ENCODE measurements around the gene PIPOX. TPM values are rescaled to one million over a fixed set of nuclear protein-coding genes. Genes with fewer than 3 reads are reported as not detected.

Gene PIPOX
- total and polyA plus RNA-seq, 2 donors = 0.96 to 1.3 TPM

GRCh38 chr17:29032013-29032856 lies 10.7 kb upstream of the PIPOX start:
- Histone ChIP-seq H3K27me3 (ENCODE audit: control insufficient read depth in 2 of 2, insufficient read depth in 1 of 2, low read length in 1 of 2) (peaks cover 0 to 66% of the 10 kb centered on the region in 2 donors), H3K36me3 (ENCODE audit: control insufficient read depth in 2 of 2, insufficient read depth in 2 of 2, low read length in 1 of 2) (no peaks in the 10 kb centered on the region), H3K27ac (ENCODE audit: low read depth in 1 of 2, low read length in 1 of 2) (no peak overlapping the region), H3K4me3 (ENCODE audit: low read length in 2 of 2) (no peak overlapping the region), H3K9me3 (ENCODE audit: control insufficient read depth in 2 of 2, insufficient read depth in 1 of 2, low read length in 1 of 2) (no peaks in the 10 kb centered on the region), H3K4me1 (ENCODE audit: control insufficient read depth in 2 of 2, insufficient read depth in 2 of 2, low read length in 2 of 2) (no peaks in the 10 kb centered on the region)
- WGBS = 38% methylated on average over 11 of the region's 11 CpGs
- DNase-seq (ENCODE audit: low read depth in 6 of 9, low spot score in 9 of 9) = no peak

DNA sequence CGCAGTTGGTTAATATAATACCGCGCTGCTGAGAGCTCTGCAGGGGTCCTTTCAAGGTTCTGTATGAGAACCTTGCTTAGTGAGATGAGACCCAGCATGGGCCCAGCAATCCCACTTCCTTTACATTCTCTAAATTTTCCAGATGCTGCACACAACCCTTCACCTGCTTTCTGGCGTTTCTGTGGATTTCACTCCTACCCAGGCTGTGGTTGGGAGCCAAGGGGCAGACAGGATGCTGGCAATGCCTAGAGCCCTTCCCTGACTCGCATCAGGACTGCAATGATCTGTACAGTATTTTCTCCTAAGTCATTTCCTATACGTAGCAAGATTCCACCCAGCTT lies 10.1 kb upstream of the PIPOX start:
- 41% methylated on average over 6 of the region's 6 CpGs for WGBS
- DNase-seq (ENCODE audit: low read depth in 6 of 9, low spot score in 9 of 9) = no peak
- no peak overlapping the region for H3K4me3 ChIP-seq (ENCODE audit: low read length in 2 of 2)
- H3K36me3 ChIP-seq (ENCODE audit: control insufficient read depth in 2 of 2, insufficient read depth in 2 of 2, low read length in 1 of 2) = no peaks in the 10 kb centered on the region
- H3K4me1 ChIP-seq (ENCODE audit: control insufficient read depth in 2 of 2, insufficient read depth in 2 of 2, low read length in 2 of 2) = no peaks in the 10 kb centered on the region
- H3K27ac ChIP-seq (ENCODE audit: low read depth in 1 of 2, low read length in 1 of 2) = no peak overlapping the region
- H3K9me3 ChIP-seq (ENCODE audit: control insufficient read depth in 2 of 2, insufficient read depth in 1 of 2, low read length in 1 of 2) = no peaks in the 10 kb centered on the region
- peaks cover 0 to 66% of the 10 kb centered on the region in 2 donors for H3K27me3 ChIP-seq (ENCODE audit: control insufficient read depth in 2 of 2, insufficient read depth in 1 of 2, low read length in 1 of 2)

DNA sequence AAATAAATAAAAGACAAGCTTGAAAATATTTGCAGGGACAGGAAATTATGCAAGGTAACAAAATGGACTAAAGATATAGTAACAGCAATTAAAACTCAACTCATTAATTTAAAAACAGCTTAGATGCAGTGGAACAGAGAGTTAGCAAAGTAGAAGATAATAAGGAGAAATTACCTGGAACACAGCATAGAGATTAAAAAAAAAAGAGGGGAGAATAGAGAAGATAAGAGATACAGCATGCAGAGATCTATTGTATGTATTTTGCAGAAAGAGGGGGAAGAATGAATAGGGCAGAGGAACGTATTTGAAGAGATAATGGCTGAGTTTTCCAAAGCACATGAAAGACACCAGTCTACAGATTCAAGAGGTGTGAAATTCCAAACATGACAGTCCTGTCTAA lies 8.4 kb upstream of the PIPOX start:
- H3K27me3 ChIP-seq (ENCODE audit: control insufficient read depth in 2 of 2, insufficient read depth in 1 of 2, low read length in 1 of 2) = peaks cover 0 to 68% of the 10 kb centered on the region in 2 donors
- H3K36me3 ChIP-seq (ENCODE audit: control insufficient read depth in 2 of 2, insufficient read depth in 2 of 2, low read length in 1 of 2) = no peaks in the 10 kb centered on the region
- no peaks in the 10 kb centered on the region for H3K4me1 ChIP-seq (ENCODE audit: control insufficient read depth in 2 of 2, insufficient read depth in 2 of 2, low read length in 2 of 2)
- WGBS = 67% methylated on average over 1 of the region's 1 CpG
- H3K27ac ChIP-seq (ENCODE audit: low read depth in 1 of 2, low read length in 1 of 2) = no peak overlapping the region
- no peak for DNase-seq (ENCODE audit: low read depth in 6 of 9, low spot score in 9 of 9)
- H3K9me3 ChIP-seq (ENCODE audit: control insufficient read depth in 2 of 2, insufficient read depth in 1 of 2, low read length in 1 of 2) = no peaks in the 10 kb centered on the region
- no peak overlapping the region for H3K4me3 ChIP-seq (ENCODE audit: low read length in 2 of 2)

DNA sequence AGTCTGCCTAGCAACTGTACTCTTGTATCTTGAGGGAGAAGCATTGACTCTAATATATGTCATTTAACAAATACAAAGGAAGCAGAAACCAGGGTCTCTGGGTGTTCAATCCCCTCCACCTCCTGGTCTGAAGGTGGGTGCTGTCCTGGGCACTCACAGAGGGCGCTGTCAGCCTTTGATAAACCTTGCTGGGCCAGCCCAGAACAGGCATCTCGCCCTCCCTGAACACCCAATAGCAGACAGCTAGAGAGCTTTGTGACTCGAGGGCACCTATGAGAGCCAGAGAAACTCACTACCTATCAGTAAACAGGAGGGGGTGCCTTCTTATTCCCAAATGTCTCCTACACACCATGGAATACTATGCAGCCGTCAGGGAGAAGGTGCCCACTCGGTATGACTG lies 6.4 kb upstream of the PIPOX start:
- H3K4me3 ChIP-seq (ENCODE audit: low read length in 2 of 2) = no peak overlapping the region
- H3K4me1 ChIP-seq (ENCODE audit: control insufficient read depth in 2 of 2, insufficient read depth in 2 of 2, low read length in 2 of 2) = no peaks in the 10 kb centered on the region
- H3K27me3 ChIP-seq (ENCODE audit: control insufficient read depth in 2 of 2, insufficient read depth in 1 of 2, low read length in 1 of 2) = peaks cover 0 to 54% of the 10 kb centered on the region in 2 donors
- no peaks in the 10 kb centered on the region for H3K36me3 ChIP-seq (ENCODE audit: control insufficient read depth in 2 of 2, insufficient read depth in 2 of 2, low read length in 1 of 2)
- no peak for DNase-seq (ENCODE audit: low read depth in 6 of 9, low spot score in 9 of 9)
- no peaks in the 10 kb centered on the region for H3K9me3 ChIP-seq (ENCODE audit: control insufficient read depth in 2 of 2, insufficient read depth in 1 of 2, low read length in 1 of 2)
- 84% methylated on average over 5 of the region's 5 CpGs for WGBS
- no peak overlapping the region for H3K27ac ChIP-seq (ENCODE audit: low read depth in 1 of 2, low read length in 1 of 2)

DNA sequence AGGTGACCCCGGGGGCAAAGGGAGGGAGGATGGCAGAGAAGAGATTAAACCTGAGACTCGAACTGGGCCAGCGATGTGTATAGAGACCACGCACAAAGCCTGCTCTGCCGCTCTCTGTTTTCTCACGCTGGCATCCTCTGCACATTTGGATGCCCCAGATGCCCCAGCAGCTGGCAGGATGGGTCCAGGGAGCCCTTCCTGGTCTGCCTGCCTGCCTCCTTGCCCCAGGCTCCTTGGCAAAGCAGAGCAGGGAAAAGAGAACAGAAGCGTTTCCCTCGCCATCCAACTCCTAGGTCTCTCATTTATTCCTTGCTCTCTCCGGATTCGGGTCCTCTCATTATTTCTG lies 5.2 kb upstream of the PIPOX start:
- DNase-seq (ENCODE audit: low read depth in 6 of 9, low spot score in 9 of 9) = no peak
- no peak overlapping the region for H3K4me3 ChIP-seq (ENCODE audit: low read length in 2 of 2)

GRCh38 chr17:29038085-29038795 lies 4.7 kb upstream of the PIPOX start:
- Histone ChIP-seq H3K27ac (ENCODE audit: low read depth in 1 of 2, low read length in 1 of 2) (no peak overlapping the region), H3K4me3 (ENCODE audit: low read length in 2 of 2) (no peak overlapping the region), H3K36me3 (ENCODE audit: control insufficient read depth in 2 of 2, insufficient read depth in 2 of 2, low read length in 1 of 2) (no peaks in the 10 kb centered on the region), H3K9me3 (ENCODE audit: control insufficient read depth in 2 of 2, insufficient read depth in 1 of 2, low read length in 1 of 2) (no peaks in the 10 kb centered on the region), H3K4me1 (ENCODE audit: control insufficient read depth in 2 of 2, insufficient read depth in 2 of 2, low read length in 2 of 2) (peaks cover 0 to 10% of the 10 kb centered on the region in 2 donors), H3K27me3 (ENCODE audit: control insufficient read depth in 2 of 2, insufficient read depth in 1 of 2, low read length in 1 of 2) (peaks cover 0 to 43% of the 10 kb centered on the region in 2 donors)
- whole genome bisulfite sequencing = 46% methylated on average over 15 of the region's 15 CpGs
- DNase-seq (ENCODE audit: low read depth in 6 of 9, low spot score in 9 of 9) = no peak

More for the DNA sequence above, 5.2 kb upstream of the PIPOX start:
- no peaks in the 10 kb centered on the region for H3K36me3 ChIP-seq (ENCODE audit: control insufficient read depth in 2 of 2, insufficient read depth in 2 of 2, low read length in 1 of 2)
- H3K4me1 ChIP-seq (ENCODE audit: control insufficient read depth in 2 of 2, insufficient read depth in 2 of 2, low read length in 2 of 2) = peaks cover 0 to 5% of the 10 kb centered on the region in 2 donors
- H3K27ac ChIP-seq (ENCODE audit: low read depth in 1 of 2, low read length in 1 of 2) = no peak overlapping the region
- H3K27me3 ChIP-seq (ENCODE audit: control insufficient read depth in 2 of 2, insufficient read depth in 1 of 2, low read length in 1 of 2) = peaks cover 0 to 45% of the 10 kb centered on the region in 2 donors
- no peaks in the 10 kb centered on the region for H3K9me3 ChIP-seq (ENCODE audit: control insufficient read depth in 2 of 2, insufficient read depth in 1 of 2, low read length in 1 of 2)
- 85% methylated on average over 10 of the region's 10 CpGs for WGBS

DNA sequence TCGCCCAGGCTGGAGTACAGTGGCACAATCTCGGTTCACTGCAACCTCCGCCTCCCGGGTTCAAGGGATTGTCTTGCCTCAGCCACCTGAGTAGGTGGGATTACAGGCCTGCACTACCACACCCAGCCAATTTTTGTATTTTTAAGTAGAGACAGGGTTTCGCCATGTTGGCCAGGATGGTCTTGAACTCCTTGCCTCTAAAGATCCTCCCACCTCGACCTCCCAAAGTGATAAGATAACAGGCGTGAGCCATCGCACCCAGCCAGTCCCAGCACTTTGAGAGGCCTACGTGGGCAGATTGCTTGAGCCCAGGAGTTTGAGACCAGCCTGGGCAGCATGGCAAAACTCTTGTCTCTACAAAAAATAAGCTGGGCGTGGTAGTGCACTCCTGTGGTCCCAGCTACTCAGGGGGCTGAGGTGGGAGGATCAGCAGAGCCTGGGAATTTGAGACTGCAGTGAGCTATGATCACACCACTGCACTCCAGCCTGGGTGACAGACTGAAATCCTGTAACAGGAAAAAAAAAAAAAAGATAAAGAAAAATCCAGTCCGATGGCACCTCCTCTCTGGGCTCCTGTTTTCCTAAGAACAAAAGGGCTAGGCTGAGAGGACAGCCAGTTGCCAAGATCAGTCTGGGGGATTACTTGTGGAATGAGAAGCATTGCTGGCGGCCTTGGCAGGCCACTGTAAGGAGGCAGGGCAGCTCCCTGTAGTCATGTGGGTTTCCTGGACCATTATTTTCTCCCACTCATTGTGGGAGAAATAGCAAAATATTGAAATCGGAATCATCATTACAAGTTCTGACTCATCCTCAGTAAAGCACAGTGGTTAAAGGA lies 3.0 kb upstream of the PIPOX start:
- no peak overlapping the region for H3K27ac ChIP-seq (ENCODE audit: low read depth in 1 of 2, low read length in 1 of 2)
- peaks cover 0 to 10% of the 10 kb centered on the region in 2 donors for H3K4me1 ChIP-seq (ENCODE audit: control insufficient read depth in 2 of 2, insufficient read depth in 2 of 2, low read length in 2 of 2)
- H3K27me3 ChIP-seq (ENCODE audit: control insufficient read depth in 2 of 2, insufficient read depth in 1 of 2, low read length in 1 of 2) = peaks cover 0 to 34% of the 10 kb centered on the region in 2 donors
- H3K36me3 ChIP-seq (ENCODE audit: control insufficient read depth in 2 of 2, insufficient read depth in 2 of 2, low read length in 1 of 2) = no peaks in the 10 kb centered on the region
- WGBS = 93% methylated on average over 13 of the region's 13 CpGs
- H3K9me3 ChIP-seq (ENCODE audit: control insufficient read depth in 2 of 2, insufficient read depth in 1 of 2, low read length in 1 of 2) = no peaks in the 10 kb centered on the region
- H3K4me3 ChIP-seq (ENCODE audit: low read length in 2 of 2) = no peak overlapping the region
- DNase-seq (ENCODE audit: low read depth in 6 of 9, low spot score in 9 of 9) = no peak

- 96% methylated on average over 2 of the region's 2 CpGs for WGBS
- Histone ChIP-seq H3K4me1 (ENCODE audit: control insufficient read depth in 2 of 2, insufficient read depth in 2 of 2, low read length in 2 of 2) (peaks cover 0 to 10% of the 10 kb centered on the region in 2 donors), H3K27me3 (ENCODE audit: control insufficient read depth in 2 of 2, insufficient read depth in 1 of 2, low read length in 1 of 2) (peaks cover 0 to 29% of the 10 kb centered on the region in 2 donors), H3K9me3 (ENCODE audit: control insufficient read depth in 2 of 2, insufficient read depth in 1 of 2, low read length in 1 of 2) (no peaks in the 10 kb centered on the region), H3K4me3 (ENCODE audit: low read length in 2 of 2) (no peak overlapping the region), H3K36me3 (ENCODE audit: control insufficient read depth in 2 of 2, insufficient read depth in 2 of 2, low read length in 1 of 2) (no peaks in the 10 kb centered on the region), H3K27ac (ENCODE audit: low read depth in 1 of 2, low read length in 1 of 2) (no peak overlapping the region)
- DNase-seq (ENCODE audit: low read depth in 6 of 9, low spot score in 9 of 9) = no peak
Measured at GRCh38 chr17:29041091-29041490, 1.9 kb upstream of the PIPOX start.

- no peak for DNase-seq (ENCODE audit: low read depth in 6 of 9, low spot score in 9 of 9)
- Histone ChIP-seq H3K27ac (ENCODE audit: low read depth in 1 of 2, low read length in 1 of 2) (no peak overlapping the region), H3K4me3 (ENCODE audit: low read length in 2 of 2) (no peak overlapping the region), H3K27me3 (ENCODE audit: control insufficient read depth in 2 of 2, insufficient read depth in 1 of 2, low read length in 1 of 2) (peaks cover 0 to 26% of the 10 kb centered on the region in 2 donors), H3K4me1 (ENCODE audit: control insufficient read depth in 2 of 2, insufficient read depth in 2 of 2, low read length in 2 of 2) (peaks cover 0 to 10% of the 10 kb centered on the region in 2 donors), H3K36me3 (ENCODE audit: control insufficient read depth in 2 of 2, insufficient read depth in 2 of 2, low read length in 1 of 2) (no peaks in the 10 kb centered on the region), H3K9me3 (ENCODE audit: control insufficient read depth in 2 of 2, insufficient read depth in 1 of 2, low read length in 1 of 2) (no peaks in the 10 kb centered on the region)
- 94% methylated on average over 6 of the region's 6 CpGs for whole genome bisulfite sequencing
Measured at GRCh38 chr17:29041571-29041970, 1.4 kb upstream of the PIPOX start.

Data from thymus (tissue), 11 donors.